HG03280 (cell line): ENCODE measurements around the gene CSKMT.

Source experiments
- ATAC-seq: cut with Tn5 transposase; IDR thresholded peaks from one replicate; pipeline ENCODE4 v1.9.1; 2021; ENCODE audit warnings: mild to moderate bottlenecking, moderate library complexity; ENCODE audit not compliant: unreplicated experiment

The CSKMT gene

DNA sequence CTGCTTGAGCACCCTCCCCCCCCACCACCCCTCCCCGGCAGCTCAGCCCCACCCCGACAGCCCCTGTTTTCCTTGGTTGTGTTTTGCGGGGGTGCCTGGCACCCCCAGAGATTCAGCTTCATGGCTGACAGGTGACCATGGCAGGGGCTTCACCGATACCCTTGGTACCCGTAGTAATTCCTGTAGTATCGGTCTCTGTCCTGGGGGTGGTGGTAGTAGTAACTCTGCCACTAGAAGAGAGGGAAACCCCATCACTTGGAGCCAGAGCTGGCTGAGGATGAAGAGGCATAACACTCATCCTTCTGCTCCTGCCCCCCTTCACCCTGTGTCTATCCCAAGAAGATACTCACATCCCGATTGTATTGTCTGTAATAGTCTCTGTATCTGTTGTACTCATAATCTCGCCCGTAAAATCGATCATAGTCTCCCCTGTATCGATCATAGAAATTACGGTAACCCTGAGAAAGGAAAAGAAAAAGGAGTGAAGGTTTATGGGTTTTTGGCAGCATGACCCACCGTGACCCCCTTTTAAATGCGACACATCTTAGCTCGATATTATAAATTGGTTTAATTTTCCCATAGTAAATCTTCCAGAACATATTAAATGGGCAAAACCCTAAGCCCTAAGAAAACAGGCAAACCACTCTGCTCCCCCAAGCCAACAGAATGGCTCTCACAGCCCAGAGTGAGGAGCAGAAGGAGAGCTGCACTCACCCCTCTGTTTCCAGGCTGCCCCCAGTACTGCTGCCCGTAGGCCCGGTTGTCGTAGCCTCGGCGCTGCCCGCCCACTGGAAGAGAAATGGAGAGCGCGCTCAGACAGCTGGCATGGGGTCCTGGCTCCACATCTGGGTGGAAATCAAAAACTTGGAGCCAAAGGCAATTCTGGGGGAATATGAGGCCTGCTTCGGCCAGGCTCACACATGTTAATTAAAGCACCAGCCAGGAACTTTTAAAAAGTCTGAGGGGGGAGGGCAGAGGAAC lies 50.3 kb downstream of the CSKMT start:
- ATAC-seq = no peak

DNA sequence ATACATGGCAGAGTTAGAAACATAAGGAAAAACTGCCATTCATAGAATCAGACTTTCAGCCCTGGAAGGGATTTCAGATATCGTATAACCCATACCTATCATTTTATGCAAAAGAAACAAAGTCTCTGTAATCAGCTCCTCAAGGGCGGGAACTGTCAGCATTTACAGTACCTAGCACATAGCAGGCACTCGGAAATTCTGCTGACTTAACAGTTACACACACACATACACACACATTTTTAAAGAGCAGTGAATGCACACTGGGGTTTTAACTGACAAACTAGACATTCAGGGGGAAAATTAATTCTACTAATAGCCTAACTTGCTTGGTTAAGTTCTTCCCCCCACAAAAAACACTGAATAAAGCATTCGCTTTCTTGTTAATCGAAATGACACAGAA lies 51.1 kb downstream of the CSKMT start:
- no peak for ATAC-seq

DNA sequence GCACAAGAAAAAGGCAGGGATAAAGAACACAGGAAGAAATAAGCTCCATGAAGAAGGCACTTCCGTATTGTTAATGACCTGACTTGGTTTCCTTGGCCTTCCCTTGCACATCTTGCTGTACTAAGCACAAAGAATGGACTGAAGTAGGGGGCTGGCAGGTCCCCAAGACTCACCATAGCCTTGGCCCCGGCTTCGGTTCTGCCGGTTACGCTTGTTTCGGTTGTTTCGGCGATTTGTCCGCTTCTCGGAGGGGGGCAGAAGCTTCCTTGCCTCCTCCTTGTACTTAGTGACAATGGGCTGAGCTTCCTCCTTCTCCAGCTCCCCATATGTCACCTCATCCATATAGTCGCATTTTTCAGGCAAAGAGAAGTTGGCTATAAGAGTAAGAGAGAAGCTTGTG lies 51.7 kb downstream of the CSKMT start:
- ATAC-seq = no peak
